ENCODE results near the gene CIBAR2. TPM values are rescaled to one million over a fixed set of nuclear protein-coding genes. Genes with fewer than 3 reads are reported as not detected.

Gene CIBAR2
- total RNA-seq, 4 donors from 2014 or later: not detected

DNA sequence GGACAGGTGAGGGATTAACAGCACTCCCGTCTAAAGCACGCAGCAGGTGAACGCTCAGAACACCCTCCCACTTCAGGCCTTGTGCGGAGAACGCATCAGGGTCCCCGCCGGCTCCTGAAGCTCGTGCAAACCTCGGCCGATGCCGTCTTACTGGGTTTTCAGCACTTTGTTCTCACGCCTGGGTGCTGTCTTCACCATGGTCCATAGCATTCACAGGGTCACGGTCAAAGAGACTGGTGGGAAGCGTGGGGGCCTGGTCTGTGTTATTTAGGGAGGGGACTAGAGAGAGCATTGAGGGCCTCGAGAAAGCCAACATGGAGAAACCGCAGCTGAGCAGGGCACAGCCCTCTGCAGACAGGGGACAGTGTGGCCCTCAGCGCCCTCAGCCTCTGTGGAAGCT lies 26.6 kb downstream of the CIBAR2 start:
- DNase-seq: no peak
- Histone ChIP-seq H3K4me3 (no peak overlapping the region), H3K27ac (no peak overlapping the region), H3K36me3 (peaks cover 0 to 9% (median 0%) of the 10 kb centered on the region in 3 donors), H3K4me1 (peaks cover 0 to 14% (median 3%) of the 10 kb centered on the region in 4 donors), H3K27me3 (no peaks in the 10 kb centered on the region), H3K9me3 (no peaks in the 10 kb centered on the region)
- TF ChIP-seq, protein P1, sequence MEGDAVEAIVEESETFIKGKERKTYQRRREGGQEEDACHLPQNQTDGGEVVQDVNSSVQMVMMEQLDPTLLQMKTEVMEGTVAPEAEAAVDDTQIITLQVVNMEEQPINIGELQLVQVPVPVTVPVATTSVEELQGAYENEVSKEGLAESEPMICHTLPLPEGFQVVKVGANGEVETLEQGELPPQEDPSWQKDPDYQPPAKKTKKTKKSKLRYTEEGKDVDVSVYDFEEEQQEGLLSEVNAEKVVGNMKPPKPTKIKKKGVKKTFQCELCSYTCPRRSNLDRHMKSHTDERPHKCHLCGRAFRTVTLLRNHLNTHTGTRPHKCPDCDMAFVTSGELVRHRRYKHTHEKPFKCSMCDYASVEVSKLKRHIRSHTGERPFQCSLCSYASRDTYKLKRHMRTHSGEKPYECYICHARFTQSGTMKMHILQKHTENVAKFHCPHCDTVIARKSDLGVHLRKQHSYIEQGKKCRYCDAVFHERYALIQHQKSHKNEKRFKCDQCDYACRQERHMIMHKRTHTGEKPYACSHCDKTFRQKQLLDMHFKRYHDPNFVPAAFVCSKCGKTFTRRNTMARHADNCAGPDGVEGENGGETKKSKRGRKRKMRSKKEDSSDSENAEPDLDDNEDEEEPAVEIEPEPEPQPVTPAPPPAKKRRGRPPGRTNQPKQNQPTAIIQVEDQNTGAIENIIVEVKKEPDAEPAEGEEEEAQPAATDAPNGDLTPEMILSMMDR (IDR thresholded peaks at IDR 0.05): no peak
- TF ChIP-seq POLR2A (IDR thresholded peaks at IDR 0.05): no peak

DNA sequence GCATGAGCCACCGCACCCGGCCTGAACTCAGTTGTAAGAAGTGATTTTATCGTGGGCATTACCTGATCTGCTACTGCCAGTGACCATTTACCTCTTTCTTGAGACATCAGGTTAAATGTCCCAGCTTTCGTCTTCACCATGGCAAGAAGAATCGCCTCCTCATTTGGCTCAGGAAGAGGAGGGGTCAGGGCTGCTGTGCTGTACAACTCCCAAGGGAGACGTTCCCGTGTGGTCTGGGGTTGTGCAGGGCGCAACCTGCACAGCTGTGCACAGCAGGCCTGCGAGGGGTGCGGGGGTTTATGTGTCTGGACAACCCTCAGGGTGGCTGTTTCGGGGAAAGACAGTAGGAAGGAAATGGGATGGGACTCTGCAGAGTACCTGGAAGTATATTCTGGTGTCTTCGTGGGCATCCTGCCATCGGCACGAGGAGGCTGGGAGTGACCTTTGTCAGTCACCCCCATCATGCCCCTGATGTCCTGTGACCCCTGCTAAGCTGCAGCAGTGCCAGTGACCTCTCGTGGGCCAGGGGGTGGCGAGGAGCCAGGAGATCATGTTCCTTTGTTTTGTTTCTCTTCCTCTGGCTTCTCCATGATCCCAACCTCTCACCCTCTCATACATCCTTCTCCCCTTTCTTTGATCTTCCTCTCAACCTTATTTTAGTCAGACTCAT lies 27.3 kb downstream of the CIBAR2 start:
- H3K36me3 ChIP-seq: peaks cover 0 to 10% (median 0%) of the 10 kb centered on the region in 3 donors
- TF ChIP-seq POLR2A (IDR thresholded peaks at IDR 0.05): no peak
- TF ChIP-seq, protein P1 (IDR thresholded peaks at IDR 0.05): no peak
- H3K9me3 ChIP-seq: no peaks in the 10 kb centered on the region
- H3K4me3 ChIP-seq: no peak overlapping the region
- H3K4me1 ChIP-seq: peaks cover 0 to 9% (median 3%) of the 10 kb centered on the region in 4 donors
- H3K27ac ChIP-seq: no peak overlapping the region
- no peak for DNase-seq
- no peaks in the 10 kb centered on the region for H3K27me3 ChIP-seq

DNA sequence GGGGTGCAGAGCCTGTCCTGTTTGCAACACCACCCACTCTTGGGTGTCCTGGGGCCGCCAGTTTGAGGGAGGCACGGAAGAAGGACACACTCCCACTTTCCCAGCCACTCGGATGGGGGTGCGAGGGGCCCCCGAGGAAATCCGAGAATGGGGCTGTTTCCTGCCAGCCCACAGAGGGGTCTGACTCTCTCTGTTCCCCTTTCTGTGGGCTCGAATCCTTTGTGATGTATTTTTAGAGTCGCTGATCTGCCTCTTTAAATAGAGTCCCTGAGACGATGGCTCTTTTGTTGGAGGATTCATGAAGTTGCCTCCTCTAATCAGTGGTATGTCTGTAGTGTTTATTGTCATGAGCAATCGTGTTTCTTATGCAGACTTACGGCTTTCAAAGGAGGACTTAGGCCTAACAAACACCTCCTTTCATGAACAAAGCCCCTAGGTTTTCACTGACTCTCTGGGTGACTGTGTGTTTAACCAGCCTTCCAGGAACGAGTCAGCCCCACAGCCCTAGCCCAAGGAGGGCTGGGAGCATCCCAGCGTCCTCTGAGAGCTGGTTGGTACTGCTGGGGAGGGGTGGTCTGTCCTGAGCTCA lies 29.1 kb downstream of the CIBAR2 start:
- Histone ChIP-seq H3K4me3 (peak overlapping the region in 1 of 4 donors; percentile 3), H3K9me3 (no peaks in the 10 kb centered on the region), H3K27me3 (no peaks in the 10 kb centered on the region), H3K4me1 (peaks cover 0 to 7% (median 3%) of the 10 kb centered on the region in 4 donors), H3K36me3 (peaks cover 0 to 18% (median 0%) of the 10 kb centered on the region in 3 donors), H3K27ac (peak overlapping the region in 2 of 4 donors; percentile 25)
- DNase-seq: no peak
- no peak for TF ChIP-seq POLR2A (IDR thresholded peaks at IDR 0.05)

DNA sequence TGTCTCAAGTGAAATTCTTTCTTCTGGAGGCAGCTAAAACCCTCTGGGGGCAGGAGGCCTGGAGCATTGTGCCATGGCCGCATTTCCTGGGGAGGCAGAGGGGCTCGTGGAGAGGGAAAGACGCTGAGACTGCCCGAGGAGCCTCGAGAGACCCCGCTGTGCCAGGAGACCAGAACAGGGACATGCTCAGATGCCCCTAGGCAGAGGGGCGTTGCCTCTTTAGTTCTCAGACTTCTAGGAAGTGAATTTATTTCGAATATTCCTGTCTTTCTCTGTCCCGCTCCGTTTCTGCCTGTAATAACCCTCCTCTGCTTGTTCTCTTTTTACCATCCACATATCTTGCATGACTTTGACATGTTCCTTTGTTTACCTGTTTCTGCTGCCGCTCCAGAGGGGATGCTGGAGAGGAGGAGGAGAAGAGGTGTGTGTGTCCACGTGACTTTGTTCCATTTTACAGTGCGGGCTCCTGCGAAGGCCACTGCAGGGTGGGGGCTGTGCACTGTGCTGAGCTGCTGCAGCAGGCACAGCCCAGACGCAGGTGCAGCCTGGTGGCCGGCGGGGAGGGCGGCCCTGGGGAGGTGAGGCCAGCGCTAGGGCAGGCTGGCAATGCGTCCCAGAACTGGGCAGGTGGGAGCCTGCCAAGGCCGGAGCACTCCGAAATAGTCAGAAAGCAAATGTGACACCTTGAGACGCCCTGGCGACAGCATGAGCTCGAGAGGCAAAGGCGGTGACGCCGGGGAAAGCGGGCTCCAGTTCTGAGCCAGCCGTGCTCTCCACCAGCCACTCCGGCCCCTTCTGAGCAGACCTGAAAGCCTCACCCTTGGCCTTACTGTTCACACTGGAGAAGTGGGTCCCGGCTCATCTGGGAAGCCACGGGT lies 29.9 kb downstream of the CIBAR2 start:
- Histone ChIP-seq H3K27me3 (no peaks in the 10 kb centered on the region), H3K36me3 (peaks cover 0 to 25% (median 0%) of the 10 kb centered on the region in 3 donors), H3K4me1 (peaks cover 0 to 7% (median 3%) of the 10 kb centered on the region in 4 donors), H3K9me3 (no peaks in the 10 kb centered on the region), H3K4me3 (peak overlapping the region in 1 of 4 donors; percentile 3), H3K27ac (peak overlapping the region in 2 of 4 donors; percentile 25)
- DNase-seq: peak in 2 of 3 donors; percentile 51 to 60
- no peak for TF ChIP-seq POLR2A (IDR thresholded peaks at IDR 0.05)
- TF ChIP-seq, protein P1 (IDR thresholded peaks at IDR 0.05): no peak

DNA sequence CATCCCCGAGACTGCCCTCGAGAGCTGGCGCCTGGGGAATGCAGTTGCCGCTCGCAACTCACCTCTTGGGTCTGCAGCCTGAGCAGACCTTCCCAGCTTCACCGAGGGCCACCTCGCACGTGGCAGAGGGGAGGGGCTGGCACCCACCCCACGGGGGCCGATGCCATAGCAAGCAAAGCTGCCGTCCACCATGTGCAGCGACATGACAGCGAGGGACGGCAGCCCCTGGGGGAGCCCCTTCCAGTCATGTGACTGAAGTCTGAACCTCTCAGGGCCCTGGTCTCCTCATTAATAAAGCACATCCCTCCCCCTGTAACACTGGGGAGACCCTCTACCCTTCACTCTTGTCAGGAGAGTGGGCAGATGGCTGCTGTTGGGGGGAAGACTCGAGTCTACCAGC lies 30.5 kb downstream of the CIBAR2 start:
- no peak overlapping the region for H3K4me3 ChIP-seq
- DNase-seq: no peak
- TF ChIP-seq, protein P1 (IDR thresholded peaks at IDR 0.05): no peak
- no peak for TF ChIP-seq POLR2A (IDR thresholded peaks at IDR 0.05)
- H3K36me3 ChIP-seq: peaks cover 0 to 32% (median 0%) of the 10 kb centered on the region in 3 donors
- H3K9me3 ChIP-seq: no peaks in the 10 kb centered on the region
- no peak overlapping the region for H3K27ac ChIP-seq
- no peaks in the 10 kb centered on the region for H3K27me3 ChIP-seq
- peaks cover 0 to 7% (median 3%) of the 10 kb centered on the region in 4 donors for H3K4me1 ChIP-seq

All from Peyer's patch (tissue), 4 donors.